ENCODE data around the gene COX15. TPM values are rescaled to one million over a fixed set of nuclear protein-coding genes. Genes with fewer than 3 reads are reported as not detected.

Gene COX15
- total RNA-seq, 6 donors from 2014 or later: 16.0 to 38.3 (median 29.3) TPM

GRCh38 chr10:99685597-99685967, 46.3 kb downstream of the COX15 start:
- WGBS, 2 donors: 53 to 67% methylated on average over 2 of the region's 2 CpGs
- TF ChIP-seq EP300 (IDR thresholded peaks at IDR 0.05): no peak
- no peak for TF ChIP-seq POLR2AphosphoS5 (IDR thresholded peaks at IDR 0.05)
- TF ChIP-seq CTCF (IDR thresholded peaks at IDR 0.05): no peak
- TF ChIP-seq POLR2A (IDR thresholded peaks at IDR 0.05): no peak
- Histone ChIP-seq H3K4me1 (peaks cover 0 to 4% (median 0%) of the 10 kb centered on the region in 4 donors), H3K27ac (peak overlapping the region in 1 of 4 donors; percentile 29), H3K36me3 (peaks cover 0 to 12% (median 1%) of the 10 kb centered on the region in 4 donors), H3K4me3 (no peak overlapping the region), H3K9me3 (no peaks in the 10 kb centered on the region), H3K27me3 (no peaks in the 10 kb centered on the region)
- peak in 1 of 2 donors; percentile 30 for DNase-seq
- peak; percentile 57 to 87 for ATAC-seq (ENCODE audit: low FRiP score in 2 of 2)

- no peak for DNase-seq
- 50 to 68% methylated on average over 1 of the region's 1 CpG for WGBS, 2 donors
Measured at GRCh38 chr10:99682752-99683151, 49.2 kb downstream of the COX15 start.

More at GRCh38 chr10:99682752-99683151, 49.2 kb downstream of the COX15 start:
- H3K27ac ChIP-seq: no peak overlapping the region
- no peaks in the 10 kb centered on the region for H3K27me3 ChIP-seq
- H3K36me3 ChIP-seq: peaks cover 5 to 25% (median 11%) of the 10 kb centered on the region in 4 donors
- peaks cover 0 to 4% (median 0%) of the 10 kb centered on the region in 4 donors for H3K4me1 ChIP-seq
- H3K4me3 ChIP-seq: no peak overlapping the region
- TF ChIP-seq CTCF (IDR thresholded peaks at IDR 0.05) (peak in 2 of 6 experiments; percentile 14 to 24), EP300 (IDR thresholded peaks at IDR 0.05) (no peak), POLR2A (IDR thresholded peaks at IDR 0.05) (no peak), POLR2AphosphoS5 (IDR thresholded peaks at IDR 0.05) (no peak)
- no peak for ATAC-seq (ENCODE audit: low FRiP score in 2 of 2)
- H3K9me3 ChIP-seq: no peaks in the 10 kb centered on the region

Other genes starting within 250 kb of the COX15 start
- under 1 TPM in 2 of 6 donors, not detected in 4; 0.10 to 0.20 TPM for gene NKX2-3, start 199.2 kb downstream of the COX15 start, total RNA-seq
- 10 to 100 TPM; 25.7 to 53.4 (median 45.3) TPM for gene SLC25A28, start 111.7 kb downstream of the COX15 start, total RNA-seq
- 10 to 100 TPM in 3 of 6 donors, 1 to 10 TPM in 3; 2.9 to 12.3 (median 9.3) TPM for gene ENTPD7, start 72.6 kb downstream of the COX15 start, total RNA-seq
- 10 to 100 TPM; 10.7 to 35.6 (median 15.8) TPM for gene CUTC, start 107 bp upstream of the COX15 start, total RNA-seq
- gene ABCC2, start 50.5 kb upstream of the COX15 start, total RNA-seq: 1 to 10 TPM in 5 of 6 donors, under 1 TPM in 1; 0.46 to 5.2 (median 1.7) TPM

Data from upper lobe of left lung (tissue), 6 donors.